Lung (tissue), 12 donors: ENCODE data around the gene COQ3. TPM values are rescaled to one million over a fixed set of nuclear protein-coding genes. Genes with fewer than 3 reads are reported as not detected.

ENCODE experiments used
- ATAC-seq: fragments of 200-7000 bp; cut with Tn5 transposase; one replicate; pipeline ENCODE4 v1.9.1; 2020; ENCODE audit warnings: moderate number of reproducible peaks; ENCODE audit not compliant: insufficient read depth, low FRiP score
- DNase-seq, 3 donors: peaks; one replicate each; pipeline ENCODE4 v3.0.0-alpha.2; 2013 to 2017
- H3K27ac ChIP-seq, 2 donors: one replicate each; pipeline ENCODE4 v1.5.1; 2013; ENCODE audit warnings: mild to moderate bottlenecking in 2 of 2, moderate library complexity in 2 of 2, control low read depth in 1 of 2, inconsistent platforms in 1 of 2, low read depth in 1 of 2, low read length in 1 of 2
- H3K27me3 ChIP-seq, 3 donors: one replicate each; pipeline ENCODE4 v1.5.1; 2013; ENCODE audit warnings: low read length in 2 of 3; ENCODE audit not compliant: control insufficient read depth in 3 of 3, insufficient read depth in 3 of 3
- H3K36me3 ChIP-seq, 4 donors: one replicate each; pipeline ENCODE4 v1.5.1; 2013; ENCODE audit warnings: low read length in 4 of 4, mild to moderate bottlenecking in 1 of 4, moderate library complexity in 1 of 4; ENCODE audit not compliant: control insufficient read depth in 4 of 4, insufficient read depth in 4 of 4
- H3K4me1 ChIP-seq, 5 donors: one replicate each; pipeline ENCODE4 v1.5.1; 2013; ENCODE audit warnings: low read length in 5 of 5, mild to moderate bottlenecking in 2 of 5, moderate library complexity in 1 of 5; ENCODE audit not compliant: control insufficient read depth in 5 of 5, insufficient read depth in 5 of 5
- H3K4me3 ChIP-seq: one replicate; pipeline ENCODE4 v1.5.1; 2013; ENCODE audit warnings: mild to moderate bottlenecking, control low read depth, moderate library complexity
- H3K9ac ChIP-seq, 2 donors: one replicate each; pipeline ENCODE4 v1.5.1; 2013; ENCODE audit warnings: low read length in 2 of 2, control low read depth in 1 of 2; ENCODE audit not compliant: insufficient read depth in 1 of 2
- H3K9me3 ChIP-seq, 4 donors: one replicate each; pipeline ENCODE4 v1.5.1; 2013; ENCODE audit warnings: low read length in 3 of 4, mild to moderate bottlenecking in 1 of 4, moderate library complexity in 1 of 4; ENCODE audit not compliant: control insufficient read depth in 4 of 4, insufficient read depth in 3 of 4
- CTCF ChIP-seq: IDR thresholded peaks from 2 replicates; pipeline ENCODE4 v1.5.1; 2012; ENCODE audit warnings: mild to moderate bottlenecking; ENCODE audit errors: control extremely low read depth, extremely low read depth
- WGBS, 2 donors: extraction: QIAGEN DNeasy Blood & Tissue Kit; methylation state at CpG; one replicate each; pipeline ENCODE4 v1.1.7; 2013; 5-methylcytosine and 5-hydroxymethylcytosine counted together
- polyA plus RNA-seq, 2 donors: library from polyadenylated mRNA; stranded (reverse); fragments of 200-250 nt; gene quantifications; one replicate each; pipeline ENCODE4 v1.2.1, GENCODE V29; 2013
- total RNA-seq, 2 donors: library from RNA; depleted of rRNA in 1 of 2; stranded (reverse); fragments of >200 nt in 1 of 2; gene quantifications; one replicate each; pipeline ENCODE4 v1.2.1, GENCODE V29; 2014 to 2021
- donor health status: control.
- donor health status: control.
- donor health status: Bipolar disorder and iron deficiency.
- donor health status: healthy.
- donor health status: DM: yes; HTN: yes; CAD: no.

Gene COQ3
- total and polyA plus RNA-seq, 4 donors: 2.8 to 11.7 (median 5.9) TPM

GRCh38 chr6:99331531-99331930 is 62.5 kb downstream of the COQ3 start:
- H3K27me3 ChIP-seq: no peaks in the 10 kb centered on the region
- 39 to 60% methylated on average over 3 of the region's 3 CpGs for WGBS, 2 donors
- no peak for ATAC-seq

GRCh38 chr6:99330159-99330558 is 63.8 kb downstream of the COQ3 start:
- TF ChIP-seq CTCF: peak; percentile 32
- H3K27ac ChIP-seq: no peak overlapping the region
- H3K9ac ChIP-seq: no peak overlapping the region
- H3K4me3 ChIP-seq: no peak overlapping the region
- H3K36me3 ChIP-seq: no peaks in the 10 kb centered on the region
- WGBS, 2 donors: 2 to 4% methylated on average over 2 of the region's 2 CpGs
- no peaks in the 10 kb centered on the region for H3K9me3 ChIP-seq
- DNase-seq (peak; percentile 35 to 77 (median 74)), ATAC-seq (no peak)
- no peaks in the 10 kb centered on the region for H3K27me3 ChIP-seq
- H3K4me1 ChIP-seq: no peaks in the 10 kb centered on the region

More at GRCh38 chr6:99331531-99331930, 62.5 kb downstream of the COQ3 start:
- H3K4me1 ChIP-seq: no peaks in the 10 kb centered on the region
- H3K9me3 ChIP-seq: no peaks in the 10 kb centered on the region
- DNase-seq: peak in 1 of 3 donors; percentile 14
- TF ChIP-seq CTCF: no peak
- H3K9ac ChIP-seq: no peak overlapping the region
- H3K36me3 ChIP-seq: no peaks in the 10 kb centered on the region
- H3K27ac ChIP-seq: no peak overlapping the region
- H3K4me3 ChIP-seq: no peak overlapping the region

DNA sequence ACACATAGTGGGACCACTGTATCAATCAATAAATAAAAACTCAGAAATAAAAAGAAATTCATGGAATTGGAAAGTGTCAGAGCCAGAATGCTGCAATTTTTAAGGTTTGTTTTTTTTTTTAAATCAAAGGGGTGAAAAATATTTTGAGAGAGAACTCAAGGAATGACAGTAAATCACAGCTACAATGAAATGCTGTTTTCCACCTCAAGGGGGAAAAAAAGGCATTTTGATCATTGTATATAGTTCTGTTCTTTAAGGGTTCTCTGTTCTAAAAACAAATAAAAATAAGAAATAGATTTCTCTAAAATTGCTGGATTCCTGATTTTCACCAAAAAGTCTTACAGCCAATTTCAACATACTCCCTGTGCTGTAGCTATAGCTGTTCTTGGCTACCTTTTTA is 69.0 kb downstream of the COQ3 start:
- no peak for ATAC-seq
- H3K9me3 ChIP-seq: no peaks in the 10 kb centered on the region
- H3K4me3 ChIP-seq: no peak overlapping the region
- H3K36me3 ChIP-seq: no peaks in the 10 kb centered on the region
- no peak overlapping the region for H3K9ac ChIP-seq
- H3K27me3 ChIP-seq: no peaks in the 10 kb centered on the region
- TF ChIP-seq CTCF: no peak
- no peak for DNase-seq
- no peaks in the 10 kb centered on the region for H3K4me1 ChIP-seq
- no peak overlapping the region for H3K27ac ChIP-seq

Other genes starting within 250 kb of the COQ3 start
- gene FAXC, start 44.5 kb downstream of the COQ3 start, total RNA-seq: 1 to 10 TPM; 4.0 to 5.9 TPM
- gene FAXC, start 44.5 kb downstream of the COQ3 start, polyA plus RNA-seq: 1 to 10 TPM; 1.1 to 4.0 TPM
- 100 to 1,000 TPM in 1 of 2 donors, 10 to 100 TPM in 1; 56.9 to 354 TPM for gene PNISR, start 31.1 kb upstream of the COQ3 start, total RNA-seq
- 10 to 100 TPM; 35.0 to 50.1 TPM for gene PNISR, start 31.1 kb upstream of the COQ3 start, polyA plus RNA-seq
- gene USP45, start 121.2 kb upstream of the COQ3 start, total RNA-seq: 10 to 100 TPM in 1 of 2 donors, 1 to 10 TPM in 1; 8.8 to 28.0 TPM
- 1 to 10 TPM; 3.2 to 3.8 TPM for gene USP45, start 121.2 kb upstream of the COQ3 start, polyA plus RNA-seq
- gene CCNC, start 174.5 kb upstream of the COQ3 start, total RNA-seq: 10 to 100 TPM; 46.4 to 68.0 TPM
- gene CCNC, start 174.5 kb upstream of the COQ3 start, polyA plus RNA-seq: 10 to 100 TPM; 26.7 to 30.0 TPM
- not detected for gene PRDM13, start 212.6 kb upstream of the COQ3 start, total RNA-seq
- gene PRDM13, start 212.6 kb upstream of the COQ3 start, polyA plus RNA-seq: not detected